ENCODE results near the gene CCNT2.
A peak's percentile ranks its signal among the peaks of the same experiment; 100 is the strongest.

CCNT2 gene

DNA sequence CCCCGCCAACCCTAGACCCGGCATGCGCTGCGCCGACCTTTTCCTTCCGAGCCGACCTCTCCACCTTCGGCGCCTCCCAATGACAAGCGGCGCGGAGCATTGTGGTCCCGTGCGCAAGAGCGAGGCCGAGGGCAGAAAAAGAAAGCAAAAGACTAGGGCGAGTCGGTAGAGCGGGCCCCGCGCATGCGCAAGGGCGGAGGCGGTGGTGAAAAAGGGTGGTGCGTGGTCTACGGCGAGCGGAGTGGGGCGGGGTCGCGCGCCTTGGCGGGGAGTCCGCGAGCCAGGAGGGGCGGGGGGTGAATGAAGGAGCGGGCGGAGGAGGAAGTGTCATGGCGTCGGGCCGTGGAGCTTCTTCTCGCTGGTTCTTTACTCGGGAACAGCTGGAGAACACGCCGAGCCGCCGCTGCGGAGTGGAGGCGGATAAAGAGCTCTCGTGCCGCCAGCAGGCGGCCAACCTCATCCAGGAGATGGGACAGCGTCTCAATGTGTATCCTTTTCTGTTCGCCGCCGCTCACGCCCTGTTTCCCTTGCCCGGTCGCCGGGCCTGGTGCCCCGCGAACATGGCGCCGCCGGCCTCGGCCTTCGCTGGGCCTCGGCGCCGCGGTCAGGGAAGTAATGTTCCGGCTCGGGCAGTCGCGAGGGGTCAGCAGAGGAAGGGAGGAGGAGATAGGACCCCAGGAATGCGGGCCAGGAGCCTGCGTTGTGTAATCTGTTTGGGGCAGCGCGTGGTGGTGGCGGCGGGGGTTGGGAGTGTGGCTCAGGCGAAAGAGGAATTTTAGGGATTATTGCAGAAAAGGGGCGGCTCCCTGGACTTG is at the start of gene CCNT2:
Gene CCNT2, plus strand, starts transcription at position 297 of the 815 bp plus-strand sequence. Its CDS starts 33 bp downstream, at position 330.
- TF ChIP-seq, protein P1, sequence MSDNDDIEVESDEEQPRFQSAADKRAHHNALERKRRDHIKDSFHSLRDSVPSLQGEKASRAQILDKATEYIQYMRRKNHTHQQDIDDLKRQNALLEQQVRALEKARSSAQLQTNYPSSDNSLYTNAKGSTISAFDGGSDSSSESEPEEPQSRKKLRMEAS (IDR thresholded peaks at IDR 0.05; ENCODE audit: low read depth, low read length), result peak; percentile 52; the same call in 1 of the 2 replicates
- TF ChIP-seq POLR2A (IDR thresholded peaks at IDR 0.05; ENCODE audit: extremely low read depth, insufficient read length), result peak; percentile 63
- TF ChIP-seq, protein P2, sequence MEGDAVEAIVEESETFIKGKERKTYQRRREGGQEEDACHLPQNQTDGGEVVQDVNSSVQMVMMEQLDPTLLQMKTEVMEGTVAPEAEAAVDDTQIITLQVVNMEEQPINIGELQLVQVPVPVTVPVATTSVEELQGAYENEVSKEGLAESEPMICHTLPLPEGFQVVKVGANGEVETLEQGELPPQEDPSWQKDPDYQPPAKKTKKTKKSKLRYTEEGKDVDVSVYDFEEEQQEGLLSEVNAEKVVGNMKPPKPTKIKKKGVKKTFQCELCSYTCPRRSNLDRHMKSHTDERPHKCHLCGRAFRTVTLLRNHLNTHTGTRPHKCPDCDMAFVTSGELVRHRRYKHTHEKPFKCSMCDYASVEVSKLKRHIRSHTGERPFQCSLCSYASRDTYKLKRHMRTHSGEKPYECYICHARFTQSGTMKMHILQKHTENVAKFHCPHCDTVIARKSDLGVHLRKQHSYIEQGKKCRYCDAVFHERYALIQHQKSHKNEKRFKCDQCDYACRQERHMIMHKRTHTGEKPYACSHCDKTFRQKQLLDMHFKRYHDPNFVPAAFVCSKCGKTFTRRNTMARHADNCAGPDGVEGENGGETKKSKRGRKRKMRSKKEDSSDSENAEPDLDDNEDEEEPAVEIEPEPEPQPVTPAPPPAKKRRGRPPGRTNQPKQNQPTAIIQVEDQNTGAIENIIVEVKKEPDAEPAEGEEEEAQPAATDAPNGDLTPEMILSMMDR (IDR thresholded peaks at IDR 0.05; ENCODE audit: low read depth, low read length), result no peak
- peak; percentile 77 for TF ChIP-seq MYC (IDR thresholded peaks at IDR 0.05; ENCODE audit: low read depth, low read length)
- DNase-seq (ENCODE audit: low read depth), result peak; percentile 99
- H3K4me3 ChIP-seq (ENCODE audit: low read depth, low read length), result peak within 1 kb of the TSS; percentile 98

DNA sequence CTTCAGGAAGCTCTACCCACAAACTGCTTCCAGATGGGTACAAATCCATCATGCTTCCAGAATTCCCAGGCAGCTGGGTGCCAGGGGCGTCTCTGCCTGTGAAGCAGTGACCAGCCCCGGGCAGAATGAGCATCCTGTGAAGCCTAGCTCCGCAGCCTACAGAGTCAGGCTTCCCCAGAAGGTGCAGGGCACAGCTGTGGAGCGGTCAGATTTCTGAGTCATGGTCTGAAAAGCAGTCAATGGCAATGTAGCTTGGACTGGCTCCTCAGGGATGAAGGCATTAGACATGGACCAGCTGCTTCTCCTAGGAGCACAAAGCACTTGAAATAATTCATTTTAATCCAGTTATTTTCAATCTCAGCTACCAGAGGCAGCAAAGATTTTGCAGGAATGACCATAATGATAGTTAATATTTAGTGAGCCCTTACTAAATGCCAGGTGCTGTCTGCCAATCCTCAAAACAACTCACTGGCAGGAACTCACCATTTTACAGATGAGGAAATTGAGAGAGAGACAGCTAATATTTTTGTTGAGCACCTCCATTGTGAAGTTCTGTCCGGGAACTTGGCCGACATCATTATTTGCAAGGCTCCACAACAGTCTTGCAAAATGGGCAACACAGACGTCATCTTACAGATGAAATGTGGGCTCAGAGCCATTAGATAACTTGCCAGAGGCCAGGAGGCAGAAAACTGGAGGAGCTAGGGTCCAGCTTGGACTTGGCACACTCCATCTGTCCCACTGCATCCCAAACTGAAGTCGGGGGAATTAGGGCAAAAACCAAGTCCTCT is 48.5 kb upstream of the CCNT2 start:
- no peak overlapping the region for H3K4me3 ChIP-seq (ENCODE audit: low read depth, low read length)
- TF ChIP-seq, protein P2 (IDR thresholded peaks at IDR 0.05; ENCODE audit: low read depth, low read length), result no peak
- TF ChIP-seq POLR2A (IDR thresholded peaks at IDR 0.05; ENCODE audit: extremely low read depth, insufficient read length) (no peak), MYC (IDR thresholded peaks at IDR 0.05; ENCODE audit: low read depth, low read length) (no peak)
- TF ChIP-seq, protein P1 (IDR thresholded peaks at IDR 0.05; ENCODE audit: low read depth, low read length), result no peak
- no peak for DNase-seq (ENCODE audit: low read depth)

DNA sequence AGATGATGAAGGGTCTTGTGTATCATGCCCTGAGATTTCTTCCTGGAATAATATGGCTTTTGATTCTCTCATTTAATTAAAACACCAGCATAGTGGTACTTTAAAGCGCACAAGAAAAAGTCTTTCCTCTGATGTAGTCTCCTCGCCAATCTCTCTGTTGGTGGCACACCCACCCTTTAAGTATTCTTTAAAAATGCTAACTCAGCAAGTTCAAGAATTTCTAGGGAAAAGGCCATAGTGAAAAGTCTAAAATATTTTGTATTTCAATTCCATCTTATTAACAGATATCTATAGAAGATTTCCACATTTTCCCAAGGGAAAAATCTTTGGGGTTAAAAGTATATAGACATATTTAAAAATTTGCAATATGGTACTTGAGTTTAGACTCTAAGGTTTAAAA is 45.5 kb upstream of the CCNT2 start:
- no peak overlapping the region for H3K4me3 ChIP-seq (ENCODE audit: low read depth, low read length)
- TF ChIP-seq POLR2A (IDR thresholded peaks at IDR 0.05; ENCODE audit: extremely low read depth, insufficient read length) (no peak), MYC (IDR thresholded peaks at IDR 0.05; ENCODE audit: low read depth, low read length) (no peak)
- TF ChIP-seq, protein P2 (IDR thresholded peaks at IDR 0.05; ENCODE audit: low read depth, low read length), result no peak
- TF ChIP-seq, protein P1 (IDR thresholded peaks at IDR 0.05; ENCODE audit: low read depth, low read length), result no peak
- DNase-seq (ENCODE audit: low read depth), result no peak

DNA sequence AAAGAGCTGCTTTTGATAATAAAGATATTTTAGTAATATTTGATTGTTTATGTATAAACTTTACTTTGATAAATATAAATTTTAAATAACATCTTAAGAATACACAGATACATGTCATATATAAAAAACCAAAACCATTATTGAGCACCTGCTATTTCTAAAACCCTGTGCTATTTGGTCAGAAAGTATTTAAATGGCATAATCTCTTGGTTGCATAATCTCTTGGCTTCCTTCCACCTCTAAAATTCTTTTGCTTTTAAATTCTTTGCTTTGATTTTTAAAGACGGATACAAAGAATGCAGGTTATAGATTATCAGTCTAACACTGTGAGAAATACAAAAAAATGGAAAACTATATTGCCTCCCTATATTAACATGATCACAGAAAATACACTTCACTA is 43.3 kb upstream of the CCNT2 start:
- no peak overlapping the region for H3K4me3 ChIP-seq (ENCODE audit: low read depth, low read length)
- no peak for TF ChIP-seq MYC (IDR thresholded peaks at IDR 0.05; ENCODE audit: low read depth, low read length)
- TF ChIP-seq, protein P1 (IDR thresholded peaks at IDR 0.05; ENCODE audit: low read depth, low read length), result no peak
- TF ChIP-seq, protein P2 (IDR thresholded peaks at IDR 0.05; ENCODE audit: low read depth, low read length), result no peak
- TF ChIP-seq POLR2A (IDR thresholded peaks at IDR 0.05; ENCODE audit: extremely low read depth, insufficient read length), result no peak
- DNase-seq (ENCODE audit: low read depth), result no peak

DNA sequence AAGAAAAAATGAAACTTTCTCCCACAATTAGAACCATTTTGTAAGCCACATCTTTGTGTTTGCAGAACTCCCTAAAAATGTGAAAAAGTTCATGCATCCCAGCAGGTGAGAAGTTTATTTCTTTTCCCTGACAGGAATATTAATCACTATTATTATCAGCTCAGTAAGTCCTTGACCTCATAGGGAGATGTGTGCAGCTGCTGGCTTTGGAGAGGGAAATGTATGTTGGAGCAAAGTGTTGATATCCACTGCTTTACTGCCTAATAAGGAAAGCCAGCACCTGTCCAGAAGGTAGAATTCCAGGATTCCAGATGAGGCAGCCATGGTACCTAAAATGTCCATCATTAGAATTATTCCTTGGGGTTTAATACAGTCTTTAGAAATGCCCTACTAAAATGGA is 35.8 kb upstream of the CCNT2 start:
- TF ChIP-seq MYC (IDR thresholded peaks at IDR 0.05; ENCODE audit: low read depth, low read length) (no peak), POLR2A (IDR thresholded peaks at IDR 0.05; ENCODE audit: extremely low read depth, insufficient read length) (no peak)
- TF ChIP-seq, protein P1 (IDR thresholded peaks at IDR 0.05; ENCODE audit: low read depth, low read length), result no peak
- TF ChIP-seq, protein P2 (IDR thresholded peaks at IDR 0.05; ENCODE audit: low read depth, low read length), result no peak
- H3K4me3 ChIP-seq (ENCODE audit: low read depth, low read length), result no peak overlapping the region
- DNase-seq (ENCODE audit: low read depth), result no peak
